ENCODE results near the gene PACSIN1. TPM values are rescaled to one million over a fixed set of nuclear protein-coding genes. Genes with fewer than 3 reads are reported as not detected.

Gene PACSIN1
- total RNA-seq, 4 donors from 2014 or later: 0.28 TPM; not detected in 3

- DNase-seq: no peak
- no peak for TF ChIP-seq CTCF (IDR thresholded peaks at IDR 0.05)
- no peak for TF ChIP-seq POLR2A (IDR thresholded peaks at IDR 0.05)
- Histone ChIP-seq H3K4me3 (no peak overlapping the region), H3K36me3 (no peaks in the 10 kb centered on the region), H3K4me1 (no peaks in the 10 kb centered on the region), H3K9me3 (no peaks in the 10 kb centered on the region), H3K27me3 (no peaks in the 10 kb centered on the region), H3K27ac (no peak overlapping the region)
- intact Hi-C loops (cut with DNase I; ENCODE audit: low total_unique reads): no loop called here
Measured at GRCh38 chr6:34447910-34448309, 18.0 kb upstream of the PACSIN1 start.

GRCh38 chr6:34451192-34451591 lies 14.7 kb upstream of the PACSIN1 start:
- DNase-seq: no peak
- Histone ChIP-seq H3K36me3 (no peaks in the 10 kb centered on the region), H3K9me3 (no peaks in the 10 kb centered on the region), H3K4me1 (no peaks in the 10 kb centered on the region), H3K27ac (no peak overlapping the region), H3K4me3 (no peak overlapping the region), H3K27me3 (no peaks in the 10 kb centered on the region)
- TF ChIP-seq CTCF (IDR thresholded peaks at IDR 0.05): no peak
- TF ChIP-seq POLR2A (IDR thresholded peaks at IDR 0.05): no peak
- intact Hi-C loops (cut with DNase I; ENCODE audit: low total_unique reads): no loop called here

GRCh38 chr6:34455831-34456230 lies 10.0 kb upstream of the PACSIN1 start:
- intact Hi-C loops (cut with DNase I; ENCODE audit: low total_unique reads): no loop called here
- TF ChIP-seq CTCF (IDR thresholded peaks at IDR 0.05) (no peak), POLR2A (IDR thresholded peaks at IDR 0.05) (no peak)
- H3K4me3 ChIP-seq: no peak overlapping the region
- H3K9me3 ChIP-seq: no peaks in the 10 kb centered on the region
- no peak overlapping the region for H3K27ac ChIP-seq
- DNase-seq: no peak
- H3K4me1 ChIP-seq: no peaks in the 10 kb centered on the region
- H3K36me3 ChIP-seq: no peaks in the 10 kb centered on the region
- no peaks in the 10 kb centered on the region for H3K27me3 ChIP-seq

- no peak for DNase-seq
- no peak overlapping the region for H3K4me3 ChIP-seq
- intact Hi-C loops (cut with DNase I; ENCODE audit: low total_unique reads): no loop called here
- no peaks in the 10 kb centered on the region for H3K27me3 ChIP-seq
- H3K27ac ChIP-seq: no peak overlapping the region
- H3K36me3 ChIP-seq: no peaks in the 10 kb centered on the region
- TF ChIP-seq POLR2A (IDR thresholded peaks at IDR 0.05) (no peak), CTCF (IDR thresholded peaks at IDR 0.05) (no peak)
- H3K9me3 ChIP-seq: no peaks in the 10 kb centered on the region
- no peaks in the 10 kb centered on the region for H3K4me1 ChIP-seq
Measured at GRCh38 chr6:34457382-34457741, 8.5 kb upstream of the PACSIN1 start.

- Histone ChIP-seq H3K27ac (no peak overlapping the region), H3K4me1 (no peaks in the 10 kb centered on the region), H3K9me3 (no peaks in the 10 kb centered on the region), H3K36me3 (no peaks in the 10 kb centered on the region), H3K4me3 (no peak overlapping the region), H3K27me3 (no peaks in the 10 kb centered on the region)
- TF ChIP-seq POLR2A (IDR thresholded peaks at IDR 0.05) (no peak), CTCF (IDR thresholded peaks at IDR 0.05) (no peak)
- no peak for DNase-seq
- intact Hi-C loops (cut with DNase I; ENCODE audit: low total_unique reads): no loop called here
Measured at GRCh38 chr6:34457742-34458735, 7.8 kb upstream of the PACSIN1 start.
